ENCODE results near the gene PRIM1.

DNA sequence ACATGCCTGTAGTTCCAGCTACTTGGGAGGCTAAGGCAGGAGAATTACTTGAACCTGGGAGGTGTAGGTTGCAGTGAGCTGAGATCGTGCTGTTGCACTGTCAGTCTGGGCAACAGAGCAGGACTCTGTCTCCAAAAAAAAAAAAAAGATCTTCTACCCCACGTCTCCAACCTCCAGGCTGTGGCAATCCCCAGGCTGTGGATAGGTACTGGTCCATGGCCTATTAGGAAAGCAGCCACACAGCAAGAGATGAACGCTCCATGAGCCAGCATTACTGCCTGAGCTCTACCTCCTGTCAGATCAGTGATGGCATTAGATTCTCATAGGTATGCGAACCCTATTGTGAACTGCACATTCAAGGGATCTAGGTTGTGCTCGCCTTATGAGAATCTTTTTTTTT lies 58.0 kb downstream of the PRIM1 start:
- TF ChIP-seq, protein P1, sequence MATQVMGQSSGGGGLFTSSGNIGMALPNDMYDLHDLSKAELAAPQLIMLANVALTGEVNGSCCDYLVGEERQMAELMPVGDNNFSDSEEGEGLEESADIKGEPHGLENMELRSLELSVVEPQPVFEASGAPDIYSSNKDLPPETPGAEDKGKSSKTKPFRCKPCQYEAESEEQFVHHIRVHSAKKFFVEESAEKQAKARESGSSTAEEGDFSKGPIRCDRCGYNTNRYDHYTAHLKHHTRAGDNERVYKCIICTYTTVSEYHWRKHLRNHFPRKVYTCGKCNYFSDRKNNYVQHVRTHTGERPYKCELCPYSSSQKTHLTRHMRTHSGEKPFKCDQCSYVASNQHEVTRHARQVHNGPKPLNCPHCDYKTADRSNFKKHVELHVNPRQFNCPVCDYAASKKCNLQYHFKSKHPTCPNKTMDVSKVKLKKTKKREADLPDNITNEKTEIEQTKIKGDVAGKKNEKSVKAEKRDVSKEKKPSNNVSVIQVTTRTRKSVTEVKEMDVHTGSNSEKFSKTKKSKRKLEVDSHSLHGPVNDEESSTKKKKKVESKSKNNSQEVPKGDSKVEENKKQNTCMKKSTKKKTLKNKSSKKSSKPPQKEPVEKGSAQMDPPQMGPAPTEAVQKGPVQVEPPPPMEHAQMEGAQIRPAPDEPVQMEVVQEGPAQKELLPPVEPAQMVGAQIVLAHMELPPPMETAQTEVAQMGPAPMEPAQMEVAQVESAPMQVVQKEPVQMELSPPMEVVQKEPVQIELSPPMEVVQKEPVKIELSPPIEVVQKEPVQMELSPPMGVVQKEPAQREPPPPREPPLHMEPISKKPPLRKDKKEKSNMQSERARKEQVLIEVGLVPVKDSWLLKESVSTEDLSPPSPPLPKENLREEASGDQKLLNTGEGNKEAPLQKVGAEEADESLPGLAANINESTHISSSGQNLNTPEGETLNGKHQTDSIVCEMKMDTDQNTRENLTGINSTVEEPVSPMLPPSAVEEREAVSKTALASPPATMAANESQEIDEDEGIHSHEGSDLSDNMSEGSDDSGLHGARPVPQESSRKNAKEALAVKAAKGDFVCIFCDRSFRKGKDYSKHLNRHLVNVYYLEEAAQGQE (IDR thresholded peaks at IDR 0.05; ENCODE audit: insufficient read depth in 1 of 2, low read depth in 2 of 2, low read length in 1 of 2): no peak
- TF ChIP-seq, protein P2, sequence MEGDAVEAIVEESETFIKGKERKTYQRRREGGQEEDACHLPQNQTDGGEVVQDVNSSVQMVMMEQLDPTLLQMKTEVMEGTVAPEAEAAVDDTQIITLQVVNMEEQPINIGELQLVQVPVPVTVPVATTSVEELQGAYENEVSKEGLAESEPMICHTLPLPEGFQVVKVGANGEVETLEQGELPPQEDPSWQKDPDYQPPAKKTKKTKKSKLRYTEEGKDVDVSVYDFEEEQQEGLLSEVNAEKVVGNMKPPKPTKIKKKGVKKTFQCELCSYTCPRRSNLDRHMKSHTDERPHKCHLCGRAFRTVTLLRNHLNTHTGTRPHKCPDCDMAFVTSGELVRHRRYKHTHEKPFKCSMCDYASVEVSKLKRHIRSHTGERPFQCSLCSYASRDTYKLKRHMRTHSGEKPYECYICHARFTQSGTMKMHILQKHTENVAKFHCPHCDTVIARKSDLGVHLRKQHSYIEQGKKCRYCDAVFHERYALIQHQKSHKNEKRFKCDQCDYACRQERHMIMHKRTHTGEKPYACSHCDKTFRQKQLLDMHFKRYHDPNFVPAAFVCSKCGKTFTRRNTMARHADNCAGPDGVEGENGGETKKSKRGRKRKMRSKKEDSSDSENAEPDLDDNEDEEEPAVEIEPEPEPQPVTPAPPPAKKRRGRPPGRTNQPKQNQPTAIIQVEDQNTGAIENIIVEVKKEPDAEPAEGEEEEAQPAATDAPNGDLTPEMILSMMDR (IDR thresholded peaks at IDR 0.05): no peak
- TF ChIP-seq TCF7L2 (IDR thresholded peaks at IDR 0.05; ENCODE audit: low read depth, low read length) (no peak), POLR2AphosphoS5 (IDR thresholded peaks at IDR 0.05; ENCODE audit: low read depth, low read length) (no peak)
